IPS-15b (cell line): ENCODE data around the gene LAPTM5.
"Not testable (repeated sequence)": the region's sequence is repeated elsewhere in the genome, so short reads cannot be mapped to it uniquely, and the experiment has no call there.

Experiments used
- H3K27me3 ChIP-seq: one replicate; pipeline ENCODE4 v1.6.1; 2013; ENCODE audit warnings: low read length; ENCODE audit not compliant: control insufficient read depth, insufficient read depth
- H3K36me3 ChIP-seq: one replicate; pipeline ENCODE4 v1.6.1; 2013; ENCODE audit warnings: low read length; ENCODE audit not compliant: control insufficient read depth, insufficient read depth
- H3K4me1 ChIP-seq: one replicate; pipeline ENCODE4 v1.6.1; 2013; ENCODE audit warnings: mild to moderate bottlenecking, low read length; ENCODE audit not compliant: control insufficient read depth, insufficient read depth
- H3K4me3 ChIP-seq: one replicate; pipeline ENCODE4 v1.5.1; 2013; ENCODE audit warnings: low read depth, low read length
- H3K9ac ChIP-seq: one replicate; pipeline ENCODE4 v1.6.1; 2013; ENCODE audit warnings: low read depth, mild to moderate bottlenecking, low read length
- H3K9me3 ChIP-seq: one replicate; pipeline ENCODE4 v1.6.1; 2013; ENCODE audit warnings: mild to moderate bottlenecking, low read length; ENCODE audit not compliant: control insufficient read depth, insufficient read depth

The LAPTM5 gene

GRCh38 chr1:30793209-30793608 lies 35.6 kb upstream of the LAPTM5 start:
- no peak overlapping the region for H3K9ac ChIP-seq
- H3K9me3 ChIP-seq, result no peaks in the 10 kb centered on the region
- H3K4me3 ChIP-seq, result no peak overlapping the region
- no peaks in the 10 kb centered on the region for H3K36me3 ChIP-seq
- H3K27me3 ChIP-seq, result no peaks in the 10 kb centered on the region
- H3K4me1 ChIP-seq, result no peaks in the 10 kb centered on the region

GRCh38 chr1:30791868-30792267 lies 34.3 kb upstream of the LAPTM5 start:
- Histone ChIP-seq H3K27me3 (no peaks in the 10 kb centered on the region), H3K4me1 (no peaks in the 10 kb centered on the region)

DNA sequence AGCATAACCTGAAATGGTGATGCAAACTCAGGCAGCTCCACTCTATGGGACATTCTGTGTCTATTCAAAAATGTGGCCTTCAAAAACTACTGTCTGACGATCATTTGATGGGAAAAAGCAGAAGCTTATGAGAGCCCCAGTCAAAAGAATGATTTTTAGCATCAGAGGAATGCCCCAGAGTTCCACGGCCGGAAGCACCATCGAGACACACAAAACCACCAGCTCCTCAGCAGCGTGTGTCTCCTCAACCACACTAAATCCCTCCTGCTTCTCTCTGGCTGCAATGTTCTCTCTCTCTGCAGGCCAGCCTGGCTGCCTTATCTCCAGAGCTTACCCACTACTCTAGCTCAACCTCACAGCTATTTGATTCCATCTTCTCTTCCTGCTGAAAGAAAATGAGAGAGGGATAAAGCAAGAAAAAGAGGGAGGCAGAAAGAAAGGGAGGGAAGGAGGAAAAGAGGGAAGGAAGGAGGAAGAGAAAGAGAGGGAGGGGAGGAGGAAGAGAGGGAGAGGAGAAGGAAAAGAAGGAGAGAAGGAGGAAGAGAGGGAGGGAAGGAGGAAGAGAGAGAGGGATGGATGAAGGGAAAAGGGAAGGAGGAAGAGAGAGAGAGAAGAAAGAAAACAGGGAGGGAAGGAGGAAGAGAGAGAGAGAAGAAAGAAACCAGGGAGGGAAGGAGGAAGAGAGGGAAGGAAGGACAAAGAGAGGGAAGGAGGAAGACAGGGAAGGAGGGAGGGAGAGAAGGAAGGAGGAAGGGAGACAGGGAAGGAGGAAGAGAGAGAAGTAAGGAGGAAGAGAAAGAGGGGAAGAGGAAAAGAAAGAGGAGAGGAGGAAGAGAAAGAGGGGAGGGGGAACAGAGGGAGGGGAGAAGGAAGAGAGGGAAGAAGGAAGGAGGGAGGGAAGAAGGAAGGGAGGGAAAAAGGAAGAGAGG lies 33.5 kb upstream of the LAPTM5 start:
- no peak overlapping the region for H3K4me3 ChIP-seq
- H3K9me3 ChIP-seq, result no peaks in the 10 kb centered on the region
- H3K27me3 ChIP-seq, result no peaks in the 10 kb centered on the region
- H3K9ac ChIP-seq, result no peak overlapping the region
- no peaks in the 10 kb centered on the region for H3K36me3 ChIP-seq
- H3K4me1 ChIP-seq, result no peaks in the 10 kb centered on the region

More at GRCh38 chr1:30791868-30792267, 34.3 kb upstream of the LAPTM5 start:
- no peak overlapping the region for H3K4me3 ChIP-seq
- no peaks in the 10 kb centered on the region for H3K36me3 ChIP-seq
- H3K9me3 ChIP-seq, result no peaks in the 10 kb centered on the region
- H3K9ac ChIP-seq, result no peak overlapping the region

DNA sequence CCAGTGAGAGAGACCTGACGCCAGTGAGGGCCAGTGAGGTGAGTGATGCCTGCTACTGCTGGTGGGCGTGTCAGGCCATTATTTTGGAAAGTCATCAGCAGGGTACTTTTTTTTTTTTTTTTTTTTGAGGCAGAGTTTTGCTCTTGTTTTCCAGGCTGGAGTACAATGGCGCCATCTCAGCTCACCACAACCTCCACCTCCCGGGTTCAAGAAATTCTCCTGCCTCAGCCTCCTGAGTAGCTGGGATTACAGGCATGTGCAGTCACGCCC lies 32.6 kb upstream of the LAPTM5 start:
- H3K4me3 ChIP-seq, H3K36me3 ChIP-seq, H3K9me3 ChIP-seq, H3K4me1 ChIP-seq, H3K9ac ChIP-seq, H3K27me3 ChIP-seq: not testable (repeated sequence)

- no peaks in the 10 kb centered on the region for H3K4me1 ChIP-seq
These were observed 32.0 kb upstream of the LAPTM5 start for GRCh38 chr1:30789388-30790255.

GRCh38 chr1:30788580-30789387 lies 31.2 kb upstream of the LAPTM5 start:
- no peaks in the 10 kb centered on the region for H3K4me1 ChIP-seq
- no peak overlapping the region for H3K9ac ChIP-seq
- H3K36me3 ChIP-seq, result no peaks in the 10 kb centered on the region
- no peak overlapping the region for H3K4me3 ChIP-seq
- no peaks in the 10 kb centered on the region for H3K27me3 ChIP-seq
- no peaks in the 10 kb centered on the region for H3K9me3 ChIP-seq

More at GRCh38 chr1:30789388-30790255, 32.0 kb upstream of the LAPTM5 start:
- no peak overlapping the region for H3K9ac ChIP-seq
- no peaks in the 10 kb centered on the region for H3K36me3 ChIP-seq
- no peaks in the 10 kb centered on the region for H3K9me3 ChIP-seq
- H3K27me3 ChIP-seq, result no peaks in the 10 kb centered on the region
- H3K4me3 ChIP-seq, result no peak overlapping the region

- H3K36me3 ChIP-seq, result no peaks in the 10 kb centered on the region
- no peaks in the 10 kb centered on the region for H3K9me3 ChIP-seq
- H3K9ac ChIP-seq, result no peak overlapping the region
- no peak overlapping the region for H3K4me3 ChIP-seq
- no peaks in the 10 kb centered on the region for H3K27me3 ChIP-seq
- no peaks in the 10 kb centered on the region for H3K4me1 ChIP-seq
These were observed 30.4 kb upstream of the LAPTM5 start for GRCh38 chr1:30787856-30788495.

GRCh38 chr1:30787266-30787665 lies 29.7 kb upstream of the LAPTM5 start:
- Histone ChIP-seq H3K9me3 (no peaks in the 10 kb centered on the region), H3K4me1 (peaks cover 4% of the 10 kb centered on the region), H3K9ac (no peak overlapping the region), H3K36me3 (no peaks in the 10 kb centered on the region), H3K4me3 (no peak overlapping the region), H3K27me3 (no peaks in the 10 kb centered on the region)

DNA sequence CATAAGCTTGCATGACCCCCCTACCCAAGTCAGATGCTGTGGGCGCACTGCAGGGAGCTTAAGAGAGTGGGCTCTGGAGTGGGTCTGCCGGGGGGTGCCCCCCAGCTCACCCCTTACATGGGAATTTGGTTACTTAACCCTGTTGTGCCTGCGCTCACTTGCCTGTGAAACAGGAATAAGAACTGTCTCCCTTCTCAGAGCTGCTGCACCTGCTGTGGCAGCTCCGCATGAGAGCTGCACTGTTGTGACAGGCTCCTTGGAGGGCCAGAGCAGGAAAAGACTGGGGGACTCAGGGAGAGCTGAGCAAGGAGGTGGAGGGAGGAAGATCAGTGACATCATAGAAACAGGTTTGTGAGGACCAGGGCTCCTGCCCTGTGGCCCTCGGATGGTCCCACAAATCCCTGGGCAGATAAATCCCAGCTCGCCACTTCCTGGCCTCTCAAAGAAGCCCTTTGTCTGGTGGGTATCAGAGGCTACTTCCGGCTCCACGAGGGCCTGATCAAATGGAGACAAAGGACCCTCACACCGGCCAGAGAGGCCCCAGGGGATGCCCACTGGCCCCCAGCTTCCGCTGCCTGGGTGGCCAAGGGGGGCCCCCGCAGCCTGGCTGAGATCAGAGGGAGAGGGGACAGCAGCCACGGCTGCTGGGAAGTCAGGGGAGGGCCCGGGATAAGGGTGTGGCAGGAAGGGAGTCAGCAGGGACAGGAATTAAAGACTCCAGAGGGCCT lies 28.9 kb upstream of the LAPTM5 start:
- Histone ChIP-seq H3K27me3 (no peaks in the 10 kb centered on the region), H3K4me3 (no peak overlapping the region), H3K4me1 (peaks cover 4% of the 10 kb centered on the region), H3K9me3 (no peaks in the 10 kb centered on the region), H3K36me3 (no peaks in the 10 kb centered on the region), H3K9ac (no peak overlapping the region)

DNA sequence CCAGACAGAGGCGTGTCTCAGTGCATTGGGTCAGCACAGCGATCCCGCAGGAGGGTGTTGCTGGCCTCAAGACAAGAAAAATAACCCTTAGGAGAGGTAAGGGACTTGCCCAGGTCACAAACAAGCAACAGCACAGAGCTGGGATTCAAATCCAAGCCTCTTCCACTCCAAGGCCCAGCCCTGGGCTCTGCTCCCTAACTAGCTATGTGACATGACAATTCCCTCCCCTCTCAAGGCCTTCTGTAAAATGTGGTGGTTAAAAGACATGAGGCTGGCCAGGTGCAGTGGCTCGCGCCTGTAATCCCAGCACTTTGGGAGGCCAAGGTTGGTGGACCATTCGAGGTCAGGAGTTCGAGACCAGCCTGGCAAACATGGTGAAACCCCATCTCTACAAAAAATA lies 28.1 kb upstream of the LAPTM5 start:
- Histone ChIP-seq H3K4me3 (no peak overlapping the region), H3K27me3 (peaks cover under 1% of the 10 kb centered on the region), H3K4me1 (peaks cover 4% of the 10 kb centered on the region), H3K9me3 (no peaks in the 10 kb centered on the region), H3K9ac (no peak overlapping the region), H3K36me3 (no peaks in the 10 kb centered on the region)
